ENCODE results near the gene SPATA46. TPM values are rescaled to one million over a fixed set of nuclear protein-coding genes. Genes with fewer than 3 reads are reported as not detected.
"Not testable (repeated sequence)": the region's sequence is repeated elsewhere in the genome, so short reads cannot be mapped to it uniquely, and the experiment has no call there.

SPATA46 gene, protein sequence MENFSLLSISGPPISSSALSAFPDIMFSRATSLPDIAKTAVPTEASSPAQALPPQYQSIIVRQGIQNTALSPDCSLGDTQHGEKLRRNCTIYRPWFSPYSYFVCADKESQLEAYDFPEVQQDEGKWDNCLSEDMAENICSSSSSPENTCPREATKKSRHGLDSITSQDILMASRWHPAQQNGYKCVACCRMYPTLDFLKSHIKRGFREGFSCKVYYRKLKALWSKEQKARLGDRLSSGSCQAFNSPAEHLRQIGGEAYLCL
- total RNA-seq, result not detected in 2 replicates
- long read RNA-seq, result 0 reads

DNA sequence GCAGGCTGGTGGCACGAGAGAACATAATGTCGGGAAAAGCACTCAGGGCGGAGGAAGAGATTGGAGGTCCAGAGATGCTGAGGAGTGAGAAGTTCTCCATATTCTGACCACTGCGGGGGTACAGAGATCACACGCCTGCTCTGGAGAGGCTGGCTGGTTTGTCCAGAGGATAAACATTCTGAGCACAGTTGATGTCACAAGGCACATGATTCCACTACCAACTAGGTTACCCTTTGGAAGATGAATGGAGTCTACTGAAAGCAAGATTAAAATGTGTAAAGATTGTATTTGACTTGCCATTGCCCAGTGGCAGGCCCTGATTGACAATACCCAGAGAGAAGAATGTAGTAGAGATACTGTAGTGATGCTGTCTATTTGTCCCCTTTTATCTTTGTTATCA lies at the start of gene SPATA46:
Gene SPATA46 (minus strand): TSS at position 164 of the 400 bp plus-strand sequence. CDS start 64 bp downstream, at position 100.
- DNase-seq (ENCODE audit: extremely low spot score, unreplicated experiment), result no peak
- no peak within 1 kb of the TSS for H3K27ac Mint-ChIP-seq (ENCODE audit: unreplicated experiment)
- TF ChIP-seq, protein P1, sequence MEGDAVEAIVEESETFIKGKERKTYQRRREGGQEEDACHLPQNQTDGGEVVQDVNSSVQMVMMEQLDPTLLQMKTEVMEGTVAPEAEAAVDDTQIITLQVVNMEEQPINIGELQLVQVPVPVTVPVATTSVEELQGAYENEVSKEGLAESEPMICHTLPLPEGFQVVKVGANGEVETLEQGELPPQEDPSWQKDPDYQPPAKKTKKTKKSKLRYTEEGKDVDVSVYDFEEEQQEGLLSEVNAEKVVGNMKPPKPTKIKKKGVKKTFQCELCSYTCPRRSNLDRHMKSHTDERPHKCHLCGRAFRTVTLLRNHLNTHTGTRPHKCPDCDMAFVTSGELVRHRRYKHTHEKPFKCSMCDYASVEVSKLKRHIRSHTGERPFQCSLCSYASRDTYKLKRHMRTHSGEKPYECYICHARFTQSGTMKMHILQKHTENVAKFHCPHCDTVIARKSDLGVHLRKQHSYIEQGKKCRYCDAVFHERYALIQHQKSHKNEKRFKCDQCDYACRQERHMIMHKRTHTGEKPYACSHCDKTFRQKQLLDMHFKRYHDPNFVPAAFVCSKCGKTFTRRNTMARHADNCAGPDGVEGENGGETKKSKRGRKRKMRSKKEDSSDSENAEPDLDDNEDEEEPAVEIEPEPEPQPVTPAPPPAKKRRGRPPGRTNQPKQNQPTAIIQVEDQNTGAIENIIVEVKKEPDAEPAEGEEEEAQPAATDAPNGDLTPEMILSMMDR (IDR thresholded peaks at IDR 0.05), result no peak

DNA sequence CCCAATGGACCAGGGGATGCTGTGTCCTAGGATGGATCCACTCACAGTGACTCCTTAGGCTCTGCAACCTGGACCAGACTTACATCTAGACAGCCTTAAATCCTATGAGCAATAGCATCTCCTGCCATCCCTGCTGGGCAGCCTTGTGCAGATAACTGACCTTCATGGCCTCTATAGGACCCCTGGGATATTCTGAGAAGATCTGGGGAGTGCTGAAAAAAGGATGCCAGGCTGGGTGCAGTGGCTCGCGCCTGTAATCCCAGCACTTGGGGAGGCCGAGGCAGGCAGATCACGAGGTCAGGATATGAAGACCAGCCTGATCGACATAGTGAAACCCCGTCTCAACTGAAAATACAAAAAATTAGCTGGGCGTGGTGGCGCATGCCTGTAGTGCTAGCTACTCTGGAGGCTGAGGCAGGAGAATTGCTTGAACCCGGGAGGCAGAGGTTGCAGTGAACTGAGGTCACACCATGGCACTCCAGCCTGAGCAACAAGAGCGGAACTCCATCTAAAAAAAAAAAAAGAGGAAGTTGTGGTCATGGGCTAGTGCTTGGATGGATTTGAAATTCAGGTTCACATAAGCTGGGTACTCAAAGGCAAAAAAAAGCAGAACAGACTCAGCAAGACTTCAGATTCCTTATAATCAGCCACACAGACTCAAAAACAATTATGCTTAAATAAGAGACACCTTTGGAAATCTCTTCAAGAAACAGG lies 46.2 kb upstream of the SPATA46 start:
- Mint-ChIP-seq H3K36me3 (ENCODE audit: unreplicated experiment) (no peaks in the 10 kb centered on the region), H3K27me3 (ENCODE audit: unreplicated experiment) (peaks cover 3% of the 10 kb centered on the region), H3K4me1 (ENCODE audit: unreplicated experiment) (no peaks in the 10 kb centered on the region), H3K4me3 (ENCODE audit: unreplicated experiment) (no peak overlapping the region), H3K27ac (ENCODE audit: unreplicated experiment) (no peak overlapping the region), H3K9me3 (ENCODE audit: unreplicated experiment) (peaks cover 10% of the 10 kb centered on the region)
- DNase-seq (ENCODE audit: extremely low spot score, unreplicated experiment), result no peak
- TF ChIP-seq, protein P1 (IDR thresholded peaks at IDR 0.05), result no peak

More for the DNA sequence above, at the start of gene SPATA46:
- H3K27me3 Mint-ChIP-seq (ENCODE audit: unreplicated experiment), result no peaks in the 10 kb centered on the region
- H3K9me3 Mint-ChIP-seq (ENCODE audit: unreplicated experiment), result no peaks in the 10 kb centered on the region
- no peak within 1 kb of the TSS for H3K4me3 Mint-ChIP-seq (ENCODE audit: unreplicated experiment)
- H3K4me1 Mint-ChIP-seq (ENCODE audit: unreplicated experiment), result peaks cover 9% of the 10 kb centered on the region
- no peaks in the 10 kb centered on the region for H3K36me3 Mint-ChIP-seq (ENCODE audit: unreplicated experiment)

DNA sequence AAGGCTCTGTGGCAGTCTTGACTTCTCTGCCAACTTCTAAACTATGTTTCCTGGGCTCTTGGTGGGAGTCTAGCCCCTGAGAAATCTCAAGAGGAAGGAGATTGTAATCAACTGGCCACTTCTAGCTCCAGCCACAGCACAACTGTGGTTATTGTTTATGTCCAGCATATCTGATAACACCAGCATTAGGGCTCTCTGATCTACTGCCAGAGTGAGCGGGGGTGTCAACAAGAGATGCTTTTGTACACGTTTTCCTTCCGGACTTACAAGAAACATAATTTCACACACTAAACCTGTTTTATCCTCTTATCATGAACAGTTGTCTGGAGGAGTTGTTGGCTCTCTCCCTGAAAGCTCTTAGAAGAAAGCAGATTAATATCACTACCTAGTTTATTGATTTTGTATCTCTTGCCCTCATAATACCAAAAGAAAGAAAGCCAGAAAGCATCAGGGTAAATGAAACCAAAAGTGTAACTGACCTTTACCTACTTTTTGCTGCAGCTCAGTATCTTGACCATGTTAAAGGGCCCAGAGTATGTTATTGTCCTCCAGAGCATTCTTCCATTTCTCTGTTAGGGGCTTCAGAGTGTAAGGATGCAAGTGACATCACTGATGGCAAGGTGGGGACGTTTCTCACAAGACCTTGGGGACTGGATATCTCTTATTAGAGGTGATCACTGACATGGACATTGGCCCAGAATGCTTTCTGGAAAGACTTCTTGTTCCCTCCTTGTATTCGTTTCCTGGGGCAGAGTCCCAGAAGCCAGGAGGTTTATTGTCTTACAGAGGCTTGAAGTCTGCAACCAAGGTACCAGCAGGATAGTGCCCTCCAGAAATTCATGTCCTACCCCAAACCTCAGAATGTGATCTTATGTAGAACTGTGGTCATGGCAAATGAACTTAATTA lies 44.9 kb upstream of the SPATA46 start:
- H3K27ac Mint-ChIP-seq (ENCODE audit: unreplicated experiment), result no peak overlapping the region
- no peak for DNase-seq (ENCODE audit: extremely low spot score, unreplicated experiment)
- TF ChIP-seq, protein P1 (IDR thresholded peaks at IDR 0.05), result no peak
- H3K9me3 Mint-ChIP-seq (ENCODE audit: unreplicated experiment), result peaks cover 10% of the 10 kb centered on the region
- no peaks in the 10 kb centered on the region for H3K36me3 Mint-ChIP-seq (ENCODE audit: unreplicated experiment)
- no peak overlapping the region for H3K4me3 Mint-ChIP-seq (ENCODE audit: unreplicated experiment)
- H3K27me3 Mint-ChIP-seq (ENCODE audit: unreplicated experiment), result peaks cover 3% of the 10 kb centered on the region
- no peaks in the 10 kb centered on the region for H3K4me1 Mint-ChIP-seq (ENCODE audit: unreplicated experiment)

DNA sequence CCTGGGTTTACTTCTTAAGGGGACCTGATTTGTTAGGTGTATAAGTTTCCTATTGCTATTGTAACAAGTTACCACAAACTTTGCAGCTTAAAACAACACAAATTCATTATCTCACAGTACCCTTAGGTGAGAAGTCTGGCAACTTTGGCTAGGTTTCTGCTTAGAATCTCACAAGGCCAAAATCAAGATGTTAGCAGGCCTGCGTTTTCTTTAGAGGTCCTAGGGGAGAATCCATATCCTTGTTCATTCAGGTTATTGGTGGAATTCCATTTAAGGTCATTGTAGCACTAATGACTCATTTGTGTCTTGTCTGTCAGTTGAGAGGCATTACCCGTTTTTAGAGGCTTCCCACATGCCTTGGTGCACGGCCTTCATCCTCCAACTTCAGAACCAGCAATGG lies 43.5 kb upstream of the SPATA46 start:
- Mint-ChIP-seq H3K27ac (ENCODE audit: unreplicated experiment) (no peak overlapping the region), H3K9me3 (ENCODE audit: unreplicated experiment) (peaks cover 16% of the 10 kb centered on the region), H3K27me3 (ENCODE audit: unreplicated experiment) (peaks cover 2% of the 10 kb centered on the region), H3K36me3 (ENCODE audit: unreplicated experiment) (no peaks in the 10 kb centered on the region), H3K4me1 (ENCODE audit: unreplicated experiment) (no peaks in the 10 kb centered on the region), H3K4me3 (ENCODE audit: unreplicated experiment) (no peak overlapping the region)
- DNase-seq (ENCODE audit: extremely low spot score, unreplicated experiment), result no peak
- TF ChIP-seq, protein P1 (IDR thresholded peaks at IDR 0.05), result no peak

DNA sequence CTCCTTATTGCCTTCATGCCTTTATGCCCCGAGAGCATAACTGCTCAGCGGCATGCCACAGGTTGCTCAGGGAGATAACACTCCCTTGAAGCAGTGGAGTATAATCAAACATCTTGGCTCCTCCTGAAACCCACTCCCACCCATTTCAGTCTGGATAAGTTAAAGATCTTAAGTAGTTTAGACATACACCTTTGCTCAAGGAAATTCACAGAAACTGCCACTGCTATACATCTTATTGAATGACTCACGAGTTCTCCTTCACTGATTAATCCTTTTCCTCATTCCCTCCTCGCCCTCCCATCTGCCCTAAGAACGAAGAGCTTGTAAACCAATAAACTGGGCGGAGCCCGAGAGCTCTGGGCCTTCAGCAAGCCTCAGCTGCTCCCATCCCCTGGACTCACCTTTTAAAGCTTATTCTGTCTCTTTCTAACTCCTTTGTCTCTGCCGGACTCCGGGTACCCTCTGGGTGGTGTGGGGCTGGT lies 42.8 kb upstream of the SPATA46 start:
- H3K4me3 Mint-ChIP-seq (ENCODE audit: unreplicated experiment); H3K27me3 Mint-ChIP-seq (ENCODE audit: unreplicated experiment); H3K27ac Mint-ChIP-seq (ENCODE audit: unreplicated experiment); DNase-seq (ENCODE audit: extremely low spot score, unreplicated experiment); H3K4me1 Mint-ChIP-seq (ENCODE audit: unreplicated experiment); H3K36me3 Mint-ChIP-seq (ENCODE audit: unreplicated experiment): not testable (repeated sequence)
- peaks cover 17% of the 10 kb centered on the region for H3K9me3 Mint-ChIP-seq (ENCODE audit: unreplicated experiment)

DNA sequence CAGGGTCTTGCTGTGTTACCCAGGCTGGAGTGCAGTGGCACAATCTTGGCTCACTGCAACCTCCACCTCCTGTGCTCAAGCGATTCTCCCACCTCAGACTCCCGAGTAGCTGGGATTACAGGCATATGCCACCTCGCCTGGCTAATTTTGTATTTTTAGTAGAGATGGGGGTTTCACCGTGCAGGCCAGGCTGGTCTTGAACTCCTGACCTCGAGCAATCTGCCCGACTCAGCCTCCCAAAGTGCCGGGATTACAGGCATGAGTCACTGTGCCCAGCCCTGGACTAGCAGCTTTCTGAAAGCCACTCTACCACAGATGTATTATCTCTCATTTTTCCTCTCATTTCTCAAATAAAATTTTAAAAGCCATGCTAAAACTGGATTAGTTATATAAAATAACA lies 41.9 kb upstream of the SPATA46 start:
- H3K27ac Mint-ChIP-seq (ENCODE audit: unreplicated experiment); H3K36me3 Mint-ChIP-seq (ENCODE audit: unreplicated experiment); H3K27me3 Mint-ChIP-seq (ENCODE audit: unreplicated experiment); H3K4me1 Mint-ChIP-seq (ENCODE audit: unreplicated experiment); DNase-seq (ENCODE audit: extremely low spot score, unreplicated experiment); H3K4me3 Mint-ChIP-seq (ENCODE audit: unreplicated experiment): not testable (repeated sequence)
- H3K9me3 Mint-ChIP-seq (ENCODE audit: unreplicated experiment), result peaks cover 13% of the 10 kb centered on the region

All from osteocyte (in vitro differentiated cells).